ENCODE measurements around the gene MAB21L4.

The MAB21L4 gene

DNA sequence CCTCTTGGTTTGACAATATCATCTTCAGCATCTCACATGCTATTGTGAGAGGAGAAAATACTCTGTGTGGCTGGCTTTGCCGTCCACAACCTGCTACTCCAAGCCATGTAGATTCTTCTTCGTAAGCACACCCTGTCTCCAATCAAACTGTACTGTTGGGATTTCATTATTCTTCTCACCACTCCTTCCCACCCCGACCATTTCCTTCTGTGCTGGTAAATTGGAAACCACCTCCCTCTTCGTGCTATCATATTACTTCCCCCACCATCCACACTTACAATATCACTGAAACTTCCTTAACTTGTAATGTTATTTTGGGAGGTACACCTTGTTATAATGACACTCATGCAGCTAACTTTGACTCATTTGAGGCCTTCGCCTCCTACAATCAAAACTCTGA lies 30.6 kb downstream of the MAB21L4 start:
- no peak for TF ChIP-seq SUZ12 (IDR thresholded peaks at IDR 0.05; ENCODE audit: extremely low read depth, insufficient read depth, insufficient read length)
- no peak for TF ChIP-seq ZNF274 (IDR thresholded peaks at IDR 0.05; ENCODE audit: low read depth, low read length)
- H3K9me3 ChIP-seq (ENCODE audit: insufficient read depth, low read length): no peaks in the 10 kb centered on the region
- H3K4me1 ChIP-seq (ENCODE audit: insufficient read depth, insufficient read length): peaks cover 4% of the 10 kb centered on the region
- no peak overlapping the region for H3K9ac ChIP-seq (ENCODE audit: insufficient read length, low read depth)
- DNase-seq (ENCODE audit: low read depth, low spot score): no peak
- H3K4me3 ChIP-seq (ENCODE audit: insufficient read length, low read depth): no peak overlapping the region
- H3K36me3 ChIP-seq (ENCODE audit: insufficient read depth, insufficient read length, low read length): no peaks in the 10 kb centered on the region
- no peaks in the 10 kb centered on the region for H3K27me3 ChIP-seq (ENCODE audit: insufficient read depth, insufficient read length)

DNA sequence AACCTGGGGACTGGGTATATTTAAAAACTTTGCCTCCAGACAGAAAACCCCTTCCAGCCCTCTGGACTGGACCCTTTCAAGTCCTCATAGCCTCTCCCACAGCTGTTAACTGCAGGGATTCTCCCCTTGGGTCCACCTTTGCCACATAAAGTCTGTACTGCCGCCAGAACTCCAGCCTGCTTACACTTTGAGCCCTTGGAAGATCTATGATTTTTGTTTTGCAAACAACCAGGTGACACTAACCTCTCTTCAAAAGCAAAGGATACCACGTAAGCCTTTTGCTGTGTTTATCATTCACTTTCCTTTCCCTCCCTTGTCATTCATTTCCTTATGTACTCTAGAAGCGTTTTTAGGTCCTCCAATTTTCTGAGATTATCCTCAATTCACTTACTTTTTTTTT lies 31.5 kb downstream of the MAB21L4 start:
- Histone ChIP-seq H3K4me3 (ENCODE audit: insufficient read length, low read depth) (no peak overlapping the region), H3K9ac (ENCODE audit: insufficient read length, low read depth) (no peak overlapping the region), H3K27me3 (ENCODE audit: insufficient read depth, insufficient read length) (no peaks in the 10 kb centered on the region), H3K9me3 (ENCODE audit: insufficient read depth, low read length) (no peaks in the 10 kb centered on the region), H3K4me1 (ENCODE audit: insufficient read depth, insufficient read length) (peaks cover 4% of the 10 kb centered on the region), H3K36me3 (ENCODE audit: insufficient read depth, insufficient read length, low read length) (no peaks in the 10 kb centered on the region)
- DNase-seq (ENCODE audit: low read depth, low spot score): no peak
- no peak for TF ChIP-seq YY1 (IDR thresholded peaks at IDR 0.05; ENCODE audit: insufficient read depth, insufficient read length)
- TF ChIP-seq ZNF274 (IDR thresholded peaks at IDR 0.05; ENCODE audit: low read depth, low read length): no peak
- no peak for TF ChIP-seq SUZ12 (IDR thresholded peaks at IDR 0.05; ENCODE audit: extremely low read depth, insufficient read depth, insufficient read length)

DNA sequence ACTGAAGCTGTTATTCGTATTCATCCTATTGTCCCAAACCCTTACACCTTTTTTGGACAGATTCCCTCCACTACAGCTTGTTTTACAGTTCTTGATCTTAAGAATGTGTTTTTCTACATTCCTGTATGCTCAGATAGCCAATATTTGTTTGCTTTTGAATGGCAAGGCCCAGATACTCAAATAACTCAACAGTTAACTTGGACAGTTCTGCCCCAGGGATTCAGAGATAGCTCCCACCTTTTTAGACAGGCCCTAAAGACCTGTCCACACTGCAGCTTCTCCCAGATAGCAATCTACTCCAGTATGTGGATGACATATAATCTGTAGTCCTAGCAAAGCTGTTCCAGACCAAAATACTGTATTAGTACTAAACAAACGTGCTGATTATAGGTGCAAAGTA lies 34.4 kb downstream of the MAB21L4 start:
- Histone ChIP-seq H3K36me3 (ENCODE audit: insufficient read depth, insufficient read length, low read length) (no peaks in the 10 kb centered on the region), H3K9ac (ENCODE audit: insufficient read length, low read depth) (no peak overlapping the region), H3K27me3 (ENCODE audit: insufficient read depth, insufficient read length) (no peaks in the 10 kb centered on the region), H3K4me1 (ENCODE audit: insufficient read depth, insufficient read length) (peaks cover 4% of the 10 kb centered on the region), H3K4me3 (ENCODE audit: insufficient read length, low read depth) (no peak overlapping the region), H3K9me3 (ENCODE audit: insufficient read depth, low read length) (no peaks in the 10 kb centered on the region)
- TF ChIP-seq YY1 (IDR thresholded peaks at IDR 0.05; ENCODE audit: insufficient read depth, insufficient read length) (no peak), SUZ12 (IDR thresholded peaks at IDR 0.05; ENCODE audit: extremely low read depth, insufficient read depth, insufficient read length) (no peak), ZNF274 (IDR thresholded peaks at IDR 0.05; ENCODE audit: low read depth, low read length) (no peak)
- DNase-seq (ENCODE audit: low read depth, low spot score): no peak

DNA sequence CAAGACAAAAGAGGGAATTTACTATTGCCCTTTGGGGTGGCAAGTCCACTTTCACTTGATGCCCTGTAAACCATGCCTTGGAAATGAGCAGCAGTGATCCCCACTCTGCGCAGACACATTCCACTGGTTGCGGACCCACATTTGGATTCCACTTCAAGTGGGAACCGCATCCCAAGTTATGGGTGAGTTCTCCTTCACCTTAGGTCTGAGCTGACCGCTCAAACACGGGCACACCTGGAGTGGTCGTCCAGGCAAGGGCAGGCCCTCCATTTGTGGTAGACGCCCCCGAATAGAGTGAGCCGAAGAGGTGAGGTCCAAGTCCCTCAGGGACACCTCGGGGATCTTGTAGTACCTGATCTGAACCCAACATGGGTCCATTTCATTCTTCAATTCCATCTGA lies 37.1 kb downstream of the MAB21L4 start:
- no peak for DNase-seq (ENCODE audit: low read depth, low spot score)
- TF ChIP-seq YY1 (IDR thresholded peaks at IDR 0.05; ENCODE audit: insufficient read depth, insufficient read length) (no peak), ZNF274 (IDR thresholded peaks at IDR 0.05; ENCODE audit: low read depth, low read length) (no peak), SUZ12 (IDR thresholded peaks at IDR 0.05; ENCODE audit: extremely low read depth, insufficient read depth, insufficient read length) (no peak)
- no peak overlapping the region for H3K9ac ChIP-seq (ENCODE audit: insufficient read length, low read depth)
- H3K4me1 ChIP-seq (ENCODE audit: insufficient read depth, insufficient read length): peaks cover 4% of the 10 kb centered on the region
- no peaks in the 10 kb centered on the region for H3K27me3 ChIP-seq (ENCODE audit: insufficient read depth, insufficient read length)
- H3K36me3 ChIP-seq (ENCODE audit: insufficient read depth, insufficient read length, low read length): no peaks in the 10 kb centered on the region
- H3K4me3 ChIP-seq (ENCODE audit: insufficient read length, low read depth): no peak overlapping the region
- peaks cover 10% of the 10 kb centered on the region; the same call in 1 of the 2 replicates for H3K9me3 ChIP-seq (ENCODE audit: insufficient read depth, low read length)

DNA sequence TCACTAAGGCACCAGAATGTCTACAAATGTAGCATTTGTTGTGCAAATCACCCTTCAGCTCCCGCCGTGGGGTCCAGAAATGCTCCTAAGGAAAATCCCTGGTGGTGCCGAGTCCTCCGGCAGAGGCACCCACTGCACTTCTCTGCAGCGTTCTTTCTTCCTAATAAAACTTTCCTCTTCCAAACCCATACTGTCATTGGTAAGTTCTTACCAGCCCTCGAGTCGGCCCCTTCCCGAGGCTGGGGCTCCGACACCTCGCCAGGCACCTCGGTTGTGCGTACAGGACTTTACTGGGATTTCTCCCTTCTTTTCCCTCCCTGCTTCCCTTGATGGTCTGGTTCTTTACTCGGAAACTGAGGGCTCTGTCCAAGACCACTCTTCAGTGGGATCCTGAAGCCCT lies 37.6 kb downstream of the MAB21L4 start:
- no peak overlapping the region for H3K4me3 ChIP-seq (ENCODE audit: insufficient read length, low read depth)
- DNase-seq (ENCODE audit: low read depth, low spot score): no peak
- no peak for TF ChIP-seq SUZ12 (IDR thresholded peaks at IDR 0.05; ENCODE audit: extremely low read depth, insufficient read depth, insufficient read length)
- no peak for TF ChIP-seq YY1 (IDR thresholded peaks at IDR 0.05; ENCODE audit: insufficient read depth, insufficient read length)
- TF ChIP-seq ZNF274 (IDR thresholded peaks at IDR 0.05; ENCODE audit: low read depth, low read length): no peak
- H3K27me3 ChIP-seq (ENCODE audit: insufficient read depth, insufficient read length): no peaks in the 10 kb centered on the region
- H3K36me3 ChIP-seq (ENCODE audit: insufficient read depth, insufficient read length, low read length): no peaks in the 10 kb centered on the region
- peaks cover 4% of the 10 kb centered on the region for H3K4me1 ChIP-seq (ENCODE audit: insufficient read depth, insufficient read length)
- H3K9ac ChIP-seq (ENCODE audit: insufficient read length, low read depth): no peak overlapping the region
- peaks cover 10% of the 10 kb centered on the region; the same call in 1 of the 2 replicates for H3K9me3 ChIP-seq (ENCODE audit: insufficient read depth, low read length)

DNA sequence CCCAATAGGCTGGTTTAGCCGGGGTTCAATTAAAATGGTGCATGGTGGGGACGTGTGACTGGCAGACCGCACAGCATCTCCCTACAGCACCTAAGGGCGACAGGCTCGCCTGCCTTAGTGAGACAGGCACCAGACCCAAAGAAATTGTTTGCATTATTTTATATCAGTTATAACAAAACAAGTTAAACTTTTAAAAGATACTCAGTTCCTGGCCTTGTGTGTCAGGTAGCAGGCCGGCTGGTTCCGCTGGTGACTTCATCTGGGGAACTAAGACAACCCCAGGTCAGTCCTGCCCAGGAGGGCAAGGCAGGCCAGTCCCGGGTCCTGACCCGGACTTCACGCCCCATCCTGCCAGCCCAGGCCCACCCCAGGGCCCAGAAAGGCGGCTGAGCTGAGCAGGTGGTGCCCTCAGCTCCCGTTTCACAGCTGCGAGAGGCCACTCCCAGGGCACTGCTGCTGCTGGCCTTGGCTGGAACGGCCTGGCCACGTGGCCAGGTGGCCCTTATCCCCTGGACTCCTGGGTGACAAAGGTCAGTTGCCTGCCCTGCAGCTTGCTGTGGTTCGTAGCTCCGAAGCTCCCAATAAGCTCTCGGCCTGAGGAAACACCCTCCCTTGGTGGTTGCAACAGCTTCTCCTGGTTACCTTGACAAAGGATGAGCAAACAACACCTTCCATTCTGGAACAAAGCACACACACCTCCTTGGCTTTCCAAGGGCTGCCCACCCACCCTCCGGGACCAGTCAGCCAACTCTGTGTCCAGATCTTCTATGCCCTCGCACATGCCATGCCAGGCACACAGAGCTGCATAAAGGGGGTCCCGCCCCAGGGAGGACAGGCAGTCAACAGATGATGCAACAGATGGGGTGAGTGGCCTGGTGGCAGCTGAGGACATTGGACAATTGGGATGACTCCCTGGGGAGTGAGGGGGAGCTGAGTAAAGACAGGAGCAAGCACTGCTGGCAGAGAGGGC lies 38.6 kb downstream of the MAB21L4 start:
- H3K4me1 ChIP-seq (ENCODE audit: insufficient read depth, insufficient read length): peaks cover 4% of the 10 kb centered on the region
- H3K9ac ChIP-seq (ENCODE audit: insufficient read length, low read depth): no peak overlapping the region
- H3K9me3 ChIP-seq (ENCODE audit: insufficient read depth, low read length): peaks cover 10% of the 10 kb centered on the region; the same call in 1 of the 2 replicates
- no peak for DNase-seq (ENCODE audit: low read depth, low spot score)
- no peak for TF ChIP-seq ZNF274 (IDR thresholded peaks at IDR 0.05; ENCODE audit: low read depth, low read length)
- TF ChIP-seq YY1 (IDR thresholded peaks at IDR 0.05; ENCODE audit: insufficient read depth, insufficient read length): no peak
- no peak for TF ChIP-seq SUZ12 (IDR thresholded peaks at IDR 0.05; ENCODE audit: extremely low read depth, insufficient read depth, insufficient read length)
- no peak overlapping the region for H3K4me3 ChIP-seq (ENCODE audit: insufficient read length, low read depth)
- no peaks in the 10 kb centered on the region for H3K36me3 ChIP-seq (ENCODE audit: insufficient read depth, insufficient read length, low read length)
- no peaks in the 10 kb centered on the region for H3K27me3 ChIP-seq (ENCODE audit: insufficient read depth, insufficient read length)

DNA sequence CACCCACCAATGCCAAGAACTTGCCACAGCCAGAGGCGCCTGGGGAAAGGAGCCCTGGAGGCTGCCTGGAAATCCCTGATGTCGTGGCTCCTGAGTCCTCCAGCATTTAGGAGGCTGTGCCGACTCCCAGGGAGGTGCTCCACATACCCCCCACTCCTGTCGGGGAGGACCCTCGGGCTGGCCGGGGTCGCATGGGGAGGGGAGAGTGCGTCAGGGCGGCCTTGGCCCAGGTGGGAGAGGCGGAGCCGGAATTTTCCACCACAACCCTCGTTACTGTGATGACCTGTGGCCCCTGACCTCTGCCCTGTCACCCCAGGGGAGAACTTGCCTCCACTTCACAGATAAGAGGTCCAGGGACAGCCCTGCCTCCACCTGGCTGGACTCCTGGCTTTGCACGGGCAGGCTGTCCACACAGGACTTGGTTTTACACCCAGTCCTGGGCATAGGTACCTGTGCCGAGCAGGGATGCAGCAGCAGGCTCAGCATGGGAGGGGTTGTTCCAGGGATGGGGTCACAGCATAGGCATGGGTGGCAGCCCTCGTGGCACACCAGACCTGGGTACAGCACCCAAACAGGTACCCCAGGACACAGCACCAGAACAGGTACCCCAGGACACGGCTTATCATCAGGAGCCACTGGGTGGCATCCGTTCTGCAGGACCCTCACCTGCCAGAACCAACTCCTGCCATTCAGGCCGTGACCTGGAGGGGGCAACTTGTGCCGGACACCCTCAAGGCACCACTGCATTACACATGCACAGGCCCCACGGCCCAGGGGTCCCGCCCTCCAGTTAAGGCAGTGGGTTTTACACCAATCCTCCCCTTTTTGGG lies 39.6 kb downstream of the MAB21L4 start:
- peaks cover 10% of the 10 kb centered on the region; the same call in 1 of the 2 replicates for H3K9me3 ChIP-seq (ENCODE audit: insufficient read depth, low read length)
- H3K9ac ChIP-seq (ENCODE audit: insufficient read length, low read depth): no peak overlapping the region
- no peak for DNase-seq (ENCODE audit: low read depth, low spot score)
- H3K27me3 ChIP-seq (ENCODE audit: insufficient read depth, insufficient read length): no peaks in the 10 kb centered on the region
- H3K36me3 ChIP-seq (ENCODE audit: insufficient read depth, insufficient read length, low read length): no peaks in the 10 kb centered on the region
- H3K4me3 ChIP-seq (ENCODE audit: insufficient read length, low read depth): no peak overlapping the region
- peaks cover 4% of the 10 kb centered on the region for H3K4me1 ChIP-seq (ENCODE audit: insufficient read depth, insufficient read length)
- TF ChIP-seq ZNF274 (IDR thresholded peaks at IDR 0.05; ENCODE audit: low read depth, low read length) (no peak), SUZ12 (IDR thresholded peaks at IDR 0.05; ENCODE audit: extremely low read depth, insufficient read depth, insufficient read length) (no peak), YY1 (IDR thresholded peaks at IDR 0.05; ENCODE audit: insufficient read depth, insufficient read length) (no peak)
